Cardiac muscle cell (in vitro differentiated cells and primary cell): Measurements from ENCODE around the gene SLIT1. TPM values are rescaled to one million over a fixed set of nuclear protein-coding genes. Genes with fewer than 3 reads are reported as not detected.
A peak's percentile ranks its signal among the peaks of the same experiment; 100 is the strongest.

Source experiments
- DNase-seq, 2 donors: peaks; one replicate each; pipeline versions ENCODE4 v3.0.0 to v3.0.0-alpha.2; 2010 to 2017; ENCODE audit warnings: low read depth in 1 of 2, low spot score in 1 of 2
- H3K27ac ChIP-seq: fragments of 200-600 bp; sonication (generic); 2 replicates; pipeline ENCODE4 v1.5.1; 2016
- H3K27me3 ChIP-seq: fragments of 200-600 bp; sonication (generic); 2 replicates; pipeline ENCODE4 v1.6.0; 2016; ENCODE audit warnings: control low read depth
- H3K36me3 ChIP-seq: fragments of 200-600 bp; sonication (generic); 2 replicates; pipeline ENCODE4 v1.5.1; 2016; ENCODE audit warnings: control low read depth
- H3K4me1 ChIP-seq: fragments of 200-600 bp; sonication (generic); 2 replicates; pipeline ENCODE4 v1.8.1; 2017; ENCODE audit warnings: low read depth, mild to moderate bottlenecking, mixed run types
- H3K4me3 ChIP-seq: fragments of 200-600 bp; sonication (generic); 2 replicates; pipeline ENCODE4 v1.5.1; 2016; ENCODE audit warnings: mild to moderate bottlenecking
- H3K9me3 ChIP-seq: fragments of 200-600 bp; sonication (generic); 2 replicates; pipeline ENCODE4 v1.5.1; 2017; ENCODE audit warnings: low read depth, mild to moderate bottlenecking, control low read depth
- CTCF ChIP-seq: IDR thresholded peaks from 2 replicates; pipeline ENCODE4 v1.5.1; 2012; ENCODE audit warnings: low read depth, mild to moderate bottlenecking, low read length
- polyA plus RNA-seq: library from polyadenylated mRNA; unstranded; fragments of >200 nt; fragmentation: Nextera tagmentation; extraction: Ambion mirVana; gene quantifications from 2 replicates; pipeline ENCODE4 v1.2.1, GENCODE V29; 2016
- total RNA-seq: library from RNA; depleted of rRNA; stranded (reverse); fragments of >200 nt; gene quantifications from 2 replicates; pipeline ENCODE4 v1.2.3, GENCODE V29; 2016

Gene SLIT1
- total and polyA plus RNA-seq, 2 experiments from 2014 or later: 3.3 to 11.0 TPM

GRCh38 chr10:96964131-96964530 is 221.6 kb downstream of the SLIT1 start:
- Histone ChIP-seq H3K4me3 (no peak overlapping the region), H3K27ac (no peak overlapping the region), H3K4me1 (peaks cover 23% of the 10 kb centered on the region), H3K9me3 (no peaks in the 10 kb centered on the region), H3K36me3 (no peaks in the 10 kb centered on the region), H3K27me3 (no peaks in the 10 kb centered on the region)
- DNase-seq: no peak
- no peak for TF ChIP-seq CTCF

- Histone ChIP-seq H3K4me3 (no peak overlapping the region), H3K36me3 (peaks cover 7% of the 10 kb centered on the region), H3K27ac (no peak overlapping the region), H3K4me1 (peaks cover 28% of the 10 kb centered on the region), H3K27me3 (no peaks in the 10 kb centered on the region), H3K9me3 (no peaks in the 10 kb centered on the region)
- no peak for TF ChIP-seq CTCF
- DNase-seq: no peak
Observed at GRCh38 chr10:96960872-96961271, 224.9 kb downstream of the SLIT1 start.

GRCh38 chr10:96959733-96960132 is 226.0 kb downstream of the SLIT1 start:
- H3K9me3 ChIP-seq: no peaks in the 10 kb centered on the region
- no peak overlapping the region for H3K27ac ChIP-seq
- no peak for DNase-seq
- peaks cover 16% of the 10 kb centered on the region for H3K36me3 ChIP-seq
- peaks cover 28% of the 10 kb centered on the region for H3K4me1 ChIP-seq
- H3K4me3 ChIP-seq: no peak overlapping the region
- no peaks in the 10 kb centered on the region for H3K27me3 ChIP-seq
- TF ChIP-seq CTCF: no peak

- no peak overlapping the region for H3K4me3 ChIP-seq
- H3K36me3 ChIP-seq: peaks cover 17% of the 10 kb centered on the region
- no peaks in the 10 kb centered on the region for H3K27me3 ChIP-seq
- peaks cover 23% of the 10 kb centered on the region for H3K4me1 ChIP-seq
- H3K27ac ChIP-seq: peak overlapping the region; percentile 25
- no peak for DNase-seq
- H3K9me3 ChIP-seq: no peaks in the 10 kb centered on the region
- no peak for TF ChIP-seq CTCF
Observed at GRCh38 chr10:96958071-96958470, 227.7 kb downstream of the SLIT1 start.

- Histone ChIP-seq H3K27me3 (no peaks in the 10 kb centered on the region), H3K36me3 (peaks cover 17% of the 10 kb centered on the region), H3K4me3 (no peak overlapping the region), H3K27ac (no peak overlapping the region), H3K4me1 (peaks cover 17% of the 10 kb centered on the region), H3K9me3 (no peaks in the 10 kb centered on the region)
- TF ChIP-seq CTCF: no peak
- DNase-seq: no peak
Observed at GRCh38 chr10:96955794-96956193, 230.0 kb downstream of the SLIT1 start.

- peaks cover 28% of the 10 kb centered on the region for H3K4me1 ChIP-seq
- TF ChIP-seq CTCF: no peak
- no peak for DNase-seq
- no peak overlapping the region for H3K27ac ChIP-seq
- no peak overlapping the region for H3K4me3 ChIP-seq
- H3K36me3 ChIP-seq: peaks cover 17% of the 10 kb centered on the region
- H3K27me3 ChIP-seq: no peaks in the 10 kb centered on the region
- no peaks in the 10 kb centered on the region for H3K9me3 ChIP-seq
Observed at GRCh38 chr10:96951954-96952353, 233.8 kb downstream of the SLIT1 start.
